ENCODE results near the gene RITA1. TPM values are rescaled to one million over a fixed set of nuclear protein-coding genes. Genes with fewer than 3 reads are reported as not detected.
A peak's percentile ranks its signal among the peaks of the same experiment; 100 is the strongest.

The RITA1 gene
- total and polyA plus RNA-seq, 4 donors: 10.6 to 18.1 (median 14.9) TPM

DNA sequence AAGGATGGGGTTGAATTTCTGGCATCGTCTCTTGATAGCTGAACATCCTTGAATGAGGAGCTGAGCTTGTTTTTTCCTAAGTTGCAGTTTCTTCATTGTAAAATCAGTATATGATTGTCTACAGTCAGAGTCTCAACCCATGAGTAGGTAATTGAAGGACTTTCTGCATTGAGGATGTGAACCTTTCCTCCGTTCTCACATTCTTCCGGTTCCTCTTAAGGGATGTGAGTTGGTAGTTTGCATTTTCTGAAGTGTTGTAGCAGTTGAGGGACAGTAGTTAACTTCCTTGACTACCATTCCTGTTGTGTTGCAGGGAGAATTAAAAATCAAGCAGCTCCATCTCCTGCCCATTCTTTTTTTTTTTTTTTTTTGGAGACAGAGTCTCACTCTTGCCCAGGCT is 54.9 kb downstream of the RITA1 start:
- DNase-seq (ENCODE audit: low spot score): no peak
- Histone ChIP-seq H3K4me1 (ENCODE audit: control insufficient read depth in 4 of 4, insufficient read depth in 4 of 4, low read length in 3 of 4) (peaks cover 18 to 68% (median 51%) of the 10 kb centered on the region in 4 donors), H3K27ac (ENCODE audit: low read depth in 1 of 2, low read length in 2 of 2) (peak overlapping the region; percentile 39 to 49), H3K4me3 (ENCODE audit: low read depth in 1 of 3, low read length in 3 of 3) (no peak overlapping the region), H3K9ac (ENCODE audit: low read depth in 1 of 2, low read length in 2 of 2) (no peak overlapping the region), H3K36me3 (ENCODE audit: control insufficient read depth in 4 of 4, insufficient read depth in 3 of 4, low read depth in 1 of 4, low read length in 3 of 4) (peaks cover 0 to 3% (median 0%) of the 10 kb centered on the region in 4 donors), H3K9me3 (ENCODE audit: control insufficient read depth in 4 of 4, low read length in 3 of 4) (no peaks in the 10 kb centered on the region), H3K27me3 (ENCODE audit: control insufficient read depth in 4 of 4, insufficient read depth in 4 of 4, low read length in 3 of 4) (no peaks in the 10 kb centered on the region)
- 82% methylated on average over 3 of the region's 3 CpGs for WGBS
- no peak for TF ChIP-seq YY1 (IDR thresholded peaks at IDR 0.05)
- TF ChIP-seq TAF1 (conservative IDR thresholded peaks at IDR 0.05): no peak
- TF ChIP-seq GABPA (IDR thresholded peaks at IDR 0.05 in 1 of 2, conservative IDR thresholded peaks at IDR 0.05 in 1 of 2): no peak
- no peak for TF ChIP-seq EGR1 (IDR thresholded peaks at IDR 0.05; ENCODE audit: low read depth in 2 of 2)
- no peak for TF ChIP-seq ATF3 (IDR thresholded peaks at IDR 0.05)

- peaks cover 0 to 3% (median 0%) of the 10 kb centered on the region in 4 donors for H3K36me3 ChIP-seq (ENCODE audit: control insufficient read depth in 4 of 4, insufficient read depth in 3 of 4, low read depth in 1 of 4, low read length in 3 of 4)
- H3K4me3 ChIP-seq (ENCODE audit: low read depth in 1 of 3, low read length in 3 of 3): no peak overlapping the region
- peak overlapping the region; percentile 46 to 72 for H3K27ac ChIP-seq (ENCODE audit: low read depth in 1 of 2, low read length in 2 of 2)
- H3K4me1 ChIP-seq (ENCODE audit: control insufficient read depth in 4 of 4, insufficient read depth in 4 of 4, low read length in 3 of 4): peaks cover 18 to 72% (median 56%) of the 10 kb centered on the region in 4 donors
- H3K9ac ChIP-seq (ENCODE audit: low read depth in 1 of 2, low read length in 2 of 2): no peak overlapping the region
- H3K9me3 ChIP-seq (ENCODE audit: control insufficient read depth in 4 of 4, low read length in 3 of 4): no peaks in the 10 kb centered on the region
- 52% methylated on average over 14 of the region's 14 CpGs for WGBS
- TF ChIP-seq NR2F2 (IDR thresholded peaks at IDR 0.05) (no peak), ATF3 (IDR thresholded peaks at IDR 0.05) (no peak), RAD21 (IDR thresholded peaks at IDR 0.05) (no peak), HNF4G (IDR thresholded peaks at IDR 0.05) (no peak), GABPA (IDR thresholded peaks at IDR 0.05 in 1 of 2, conservative IDR thresholded peaks at IDR 0.05 in 1 of 2) (no peak), TAF1 (conservative IDR thresholded peaks at IDR 0.05) (no peak), REST (IDR thresholded peaks at IDR 0.05) (no peak), MAX (IDR thresholded peaks at IDR 0.05) (no peak), JUND (IDR thresholded peaks at IDR 0.05) (no peak), EGR1 (IDR thresholded peaks at IDR 0.05; ENCODE audit: low read depth in 2 of 2) (no peak), ZBTB33 (IDR thresholded peaks at IDR 0.05) (no peak), CTCF (IDR thresholded peaks at IDR 0.05; ENCODE audit: low read depth, low read length, missing input control) (no peak), HNF4A (conservative IDR thresholded peaks at IDR 0.05) (peak in 1 of 2 donors; percentile 34), FOXA2 (IDR thresholded peaks at IDR 0.05) (peak; percentile 34), YY1 (IDR thresholded peaks at IDR 0.05) (no peak), RXRA (IDR thresholded peaks at IDR 0.05) (peak in 1 of 2 donors; percentile 4), SP1 (IDR thresholded peaks at IDR 0.05) (peak; percentile 43), FOXA1 (IDR thresholded peaks at IDR 0.05) (no peak)
- no peak for DNase-seq (ENCODE audit: low spot score)
- H3K27me3 ChIP-seq (ENCODE audit: control insufficient read depth in 4 of 4, insufficient read depth in 4 of 4, low read length in 3 of 4): no peaks in the 10 kb centered on the region
These were observed 55.9 kb downstream of the RITA1 start for GRCh38 chr12:113241191-113242025.
